Caco-2 (cell line): ENCODE results near the gene AP3B1. TPM values are rescaled to one million over a fixed set of nuclear protein-coding genes. Genes with fewer than 3 reads are reported as not detected.

Experiments used
- BruUV-seq: library from RNA; stranded (reverse); fragments of 400-500 nt; replicated peaks from 2 replicates; lab custom pipeline; 2021; lab: Mats Ljungman, UMichigan
- CTCF ChIA-PET: fragments of 300-600 bp; sonication (Branson Sonifier 250); formaldehyde crosslinking; loops from one replicate; lab custom pipeline; 2022; ENCODE audit warnings: antibody characterized with exemption; lab: Charles Lee
- POLR2A ChIA-PET: fragments of 300-600 bp; sonication (Branson Sonifier 250); formaldehyde crosslinking; loops from one replicate; lab custom pipeline; 2022; ENCODE audit warnings: antibody characterized with exemption; lab: Charles Lee
- DNase-seq, 2 experiments: peaks; one replicate each; pipeline versions ENCODE4 v3.0.0 to v3.0.0-alpha.2; 2020 to 2022
- H3K27me3 ChIP-seq: replicated peaks from 2 replicates; pipeline ENCODE4 v1.6.0; 2011; ENCODE audit warnings: low read length; ENCODE audit not compliant: control insufficient read depth, insufficient read depth
- H3K36me3 ChIP-seq: 2 replicates; pipeline ENCODE4 v1.5.1; 2011; ENCODE audit warnings: low read length; ENCODE audit not compliant: control insufficient read depth, insufficient read depth
- H3K4me1 ChIP-seq: fragments of 250-450 bp; sonication (Bioruptor Pico); 2 replicates; pipeline ENCODE4 v1.5.1; 2020; ENCODE audit warnings: mild to moderate bottlenecking
- H3K4me3 ChIP-seq: 2 replicates; pipeline ENCODE4 v1.5.1; 2011; ENCODE audit warnings: low read depth, mild to moderate bottlenecking, control low read depth, low read length
- H3K9me3 ChIP-seq: fragments of 250-450 bp; sonication (Bioruptor Pico); 2 replicates; pipeline ENCODE4 v1.5.1; 2020; ENCODE audit warnings: mild to moderate bottlenecking, moderate library complexity
- H3K27ac Mint-ChIP-seq: one replicate; pipeline ENCODE4 v1.8.0; 2022; ENCODE audit warnings: mixed read lengths; ENCODE audit not compliant: unreplicated experiment
- H3K27me3 Mint-ChIP-seq: one replicate; pipeline ENCODE4 v1.8.0; 2022; ENCODE audit warnings: mixed read lengths; ENCODE audit not compliant: insufficient read depth, unreplicated experiment
- H3K36me3 Mint-ChIP-seq: one replicate; pipeline ENCODE4 v1.8.0; 2022; ENCODE audit warnings: mild to moderate bottlenecking, mixed read lengths; ENCODE audit not compliant: insufficient read depth, unreplicated experiment
- H3K4me1 Mint-ChIP-seq: one replicate; pipeline ENCODE4 v1.8.0; 2022; ENCODE audit warnings: low read depth, mixed read lengths; ENCODE audit not compliant: unreplicated experiment
- H3K4me3 Mint-ChIP-seq: one replicate; pipeline ENCODE4 v1.8.0; 2022; ENCODE audit warnings: mild to moderate bottlenecking, moderate library complexity, mixed read lengths; ENCODE audit not compliant: unreplicated experiment
- H3K9me3 Mint-ChIP-seq: one replicate; pipeline ENCODE4 v1.8.0; 2022; ENCODE audit warnings: mixed read lengths; ENCODE audit not compliant: unreplicated experiment
- CTCF ChIP-seq, 2 experiments: fragments of 200-600 bp in 1 of 2; IDR thresholded peaks; 1 replicate in 1 of 2; 2 replicates in 1 of 2; pipeline versions ENCODE4 v1.5.1 to v1.8.0; 2011 to 2022; ENCODE audit warnings: antibody characterized with exemption in 1 of 2, control low read depth in 1 of 2, inconsistent platforms in 1 of 2, low read depth in 1 of 2, low read length in 1 of 2, mild to moderate bottlenecking in 1 of 2, moderate library complexity in 1 of 2; ENCODE audit not compliant: insufficient read depth in 1 of 2, severe bottlenecking in 1 of 2, unreplicated experiment in 1 of 2
- intact Hi-C: fragments of 100-400 bp; cut with micrococcal nuclease; formaldehyde crosslinking; loops from one replicate; pipeline ENCODE4 v1.10.0; 2022; ENCODE audit not compliant: unreplicated experiment
- total RNA-seq: library from RNA; stranded (reverse); gene quantifications from 2 replicates; pipeline ENCODE4 v1.2.3, GENCODE V29; 2022

AP3B1 gene
- total RNA-seq, 1 experiment from 2014 or later = 52.7 TPM

GRCh38 chr5:77996943-77997342, 297.6 kb downstream of the AP3B1 start:
- POLR2A ChIA-PET = interaction anchor here (0.6 kb wide), 1 partner anchor 270 kb away, joined by 8 read pairs; no protein-coding TSS in a partner anchor

GRCh38 chr5:77995793-77996409, 298.6 kb downstream of the AP3B1 start:
- no peaks in the 10 kb centered on the region for H3K9me3 Mint-ChIP-seq
- H3K27me3 Mint-ChIP-seq = no peaks in the 10 kb centered on the region
- DNase-seq = no peak
- intact Hi-C loops = no loop called here
- H3K4me3 Mint-ChIP-seq = no peak overlapping the region
- no peaks in the 10 kb centered on the region for H3K4me1 Mint-ChIP-seq
- BruUV-seq = no TSS peak
- 0 out of 2 replicates have a peak, but pooled peaks cover 3% of the 10 kb centered on the region for H3K4me1 ChIP-seq
- no peak overlapping the region for H3K4me3 ChIP-seq
- H3K36me3 ChIP-seq = no peaks in the 10 kb centered on the region; the same call in 1 of the 2 replicates
- H3K9me3 ChIP-seq = no peaks in the 10 kb centered on the region
- no peak for TF ChIP-seq CTCF (IDR thresholded peaks at IDR 0.05; ENCODE audit: insufficient read depth in 1 of 2, low read depth in 1 of 2, low read length in 1 of 2, severe bottlenecking in 1 of 2, unreplicated experiment in 1 of 2)
- H3K27ac Mint-ChIP-seq = no peak overlapping the region
- ChIA-PET POLR2A (no interaction called here), CTCF (no interaction called here)
- peaks cover 32% of the 10 kb centered on the region for H3K36me3 Mint-ChIP-seq
- H3K27me3 ChIP-seq = no peaks in the 10 kb centered on the region

More at GRCh38 chr5:77996943-77997342, 297.6 kb downstream of the AP3B1 start:
- Mint-ChIP-seq H3K4me3 (no peak overlapping the region), H3K9me3 (no peaks in the 10 kb centered on the region), H3K36me3 (peaks cover 37% of the 10 kb centered on the region), H3K27ac (no peak overlapping the region), H3K27me3 (no peaks in the 10 kb centered on the region), H3K4me1 (no peaks in the 10 kb centered on the region)
- Histone ChIP-seq H3K4me1 (0 out of 2 replicates have a peak, but pooled peaks cover 3% of the 10 kb centered on the region), H3K36me3 (no peaks in the 10 kb centered on the region; the same call in 1 of the 2 replicates), H3K4me3 (no peak overlapping the region), H3K9me3 (no peaks in the 10 kb centered on the region), H3K27me3 (no peaks in the 10 kb centered on the region)
- DNase-seq = no peak
- TF ChIP-seq CTCF (IDR thresholded peaks at IDR 0.05; ENCODE audit: insufficient read depth in 1 of 2, low read depth in 1 of 2, low read length in 1 of 2, severe bottlenecking in 1 of 2, unreplicated experiment in 1 of 2) = no peak
- CTCF ChIA-PET = no interaction called here
- intact Hi-C loops = no loop called here
- BruUV-seq = no TSS peak

GRCh38 chr5:77994943-77995342, 299.6 kb downstream of the AP3B1 start:
- Mint-ChIP-seq H3K4me3 (no peak overlapping the region), H3K27me3 (no peaks in the 10 kb centered on the region), H3K4me1 (no peaks in the 10 kb centered on the region), H3K9me3 (no peaks in the 10 kb centered on the region), H3K36me3 (peaks cover 32% of the 10 kb centered on the region), H3K27ac (peak overlapping the region; percentile 11)
- ChIA-PET CTCF (no interaction called here), POLR2A (no interaction called here)
- Histone ChIP-seq H3K4me3 (no peak overlapping the region), H3K9me3 (no peaks in the 10 kb centered on the region), H3K36me3 (no peaks in the 10 kb centered on the region; the same call in 1 of the 2 replicates), H3K4me1 (0 out of 2 replicates have a peak, but pooled peaks cover 3% of the 10 kb centered on the region), H3K27me3 (no peaks in the 10 kb centered on the region)
- DNase-seq = no peak
- no TSS peak for BruUV-seq
- intact Hi-C loops = no loop called here
- no peak for TF ChIP-seq CTCF (IDR thresholded peaks at IDR 0.05; ENCODE audit: insufficient read depth in 1 of 2, low read depth in 1 of 2, low read length in 1 of 2, severe bottlenecking in 1 of 2, unreplicated experiment in 1 of 2)
